ENCODE data around the gene KCNN3.

KCNN3 gene

DNA sequence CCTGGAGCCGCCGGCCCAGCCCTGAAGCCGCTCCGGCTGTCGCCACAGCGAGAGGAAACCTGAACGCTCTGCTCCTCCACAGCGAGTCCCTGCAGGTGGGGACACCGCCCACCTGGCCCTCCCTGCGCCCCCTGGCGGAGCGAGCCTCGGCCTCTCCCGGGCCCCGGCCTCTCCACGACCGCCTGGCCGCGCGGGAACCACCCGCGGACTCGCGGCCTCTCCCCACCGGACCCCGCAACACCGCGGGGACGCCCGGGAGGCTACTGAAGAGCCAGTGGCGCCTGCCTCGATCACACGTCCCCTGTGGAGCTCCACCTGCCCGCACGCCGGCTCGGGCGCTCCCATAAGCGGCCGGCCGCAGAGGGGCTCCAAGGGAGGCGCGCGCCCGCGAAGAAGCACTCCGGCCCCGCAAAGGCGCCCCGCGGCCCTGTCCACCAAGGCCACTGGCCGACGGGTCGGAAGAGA lies 109.6 kb downstream of the KCNN3 start:
- H3K4me3 ChIP-seq (replicated peaks in 1 of 2; ENCODE audit: low read depth in 2 of 2, low read length in 2 of 2), result no peak overlapping the region
- DNase-seq (ENCODE audit: low read depth in 2 of 2), result no peak
- TF ChIP-seq, protein P1, sequence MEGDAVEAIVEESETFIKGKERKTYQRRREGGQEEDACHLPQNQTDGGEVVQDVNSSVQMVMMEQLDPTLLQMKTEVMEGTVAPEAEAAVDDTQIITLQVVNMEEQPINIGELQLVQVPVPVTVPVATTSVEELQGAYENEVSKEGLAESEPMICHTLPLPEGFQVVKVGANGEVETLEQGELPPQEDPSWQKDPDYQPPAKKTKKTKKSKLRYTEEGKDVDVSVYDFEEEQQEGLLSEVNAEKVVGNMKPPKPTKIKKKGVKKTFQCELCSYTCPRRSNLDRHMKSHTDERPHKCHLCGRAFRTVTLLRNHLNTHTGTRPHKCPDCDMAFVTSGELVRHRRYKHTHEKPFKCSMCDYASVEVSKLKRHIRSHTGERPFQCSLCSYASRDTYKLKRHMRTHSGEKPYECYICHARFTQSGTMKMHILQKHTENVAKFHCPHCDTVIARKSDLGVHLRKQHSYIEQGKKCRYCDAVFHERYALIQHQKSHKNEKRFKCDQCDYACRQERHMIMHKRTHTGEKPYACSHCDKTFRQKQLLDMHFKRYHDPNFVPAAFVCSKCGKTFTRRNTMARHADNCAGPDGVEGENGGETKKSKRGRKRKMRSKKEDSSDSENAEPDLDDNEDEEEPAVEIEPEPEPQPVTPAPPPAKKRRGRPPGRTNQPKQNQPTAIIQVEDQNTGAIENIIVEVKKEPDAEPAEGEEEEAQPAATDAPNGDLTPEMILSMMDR (IDR thresholded peaks at IDR 0.05; ENCODE audit: low read depth, low read length), result peak; percentile 47

DNA sequence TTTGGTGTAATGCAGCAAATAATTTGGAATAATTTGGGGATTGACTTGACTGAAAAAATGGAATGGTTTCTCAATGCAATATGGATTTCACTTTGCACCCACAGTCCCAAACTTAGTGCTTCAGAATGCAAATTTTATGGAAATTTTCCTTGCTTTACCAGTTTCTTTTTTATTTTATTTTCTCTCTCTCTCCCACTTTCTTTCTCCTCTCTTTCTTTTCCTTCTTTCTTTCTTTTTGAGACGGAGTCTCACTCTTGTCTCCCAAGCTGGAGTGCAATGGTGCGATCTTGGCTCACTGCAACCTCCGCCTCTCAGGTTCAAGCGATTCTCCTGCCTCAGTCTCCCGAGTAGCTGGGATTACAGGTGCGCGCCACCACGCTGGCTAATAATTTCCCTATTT lies 110.3 kb downstream of the KCNN3 start:
- DNase-seq (ENCODE audit: low read depth in 2 of 2), result no peak
- TF ChIP-seq, protein P1 (IDR thresholded peaks at IDR 0.05; ENCODE audit: low read depth, low read length), result no peak
- no peak overlapping the region for H3K4me3 ChIP-seq (replicated peaks in 1 of 2; ENCODE audit: low read depth in 2 of 2, low read length in 2 of 2)

DNA sequence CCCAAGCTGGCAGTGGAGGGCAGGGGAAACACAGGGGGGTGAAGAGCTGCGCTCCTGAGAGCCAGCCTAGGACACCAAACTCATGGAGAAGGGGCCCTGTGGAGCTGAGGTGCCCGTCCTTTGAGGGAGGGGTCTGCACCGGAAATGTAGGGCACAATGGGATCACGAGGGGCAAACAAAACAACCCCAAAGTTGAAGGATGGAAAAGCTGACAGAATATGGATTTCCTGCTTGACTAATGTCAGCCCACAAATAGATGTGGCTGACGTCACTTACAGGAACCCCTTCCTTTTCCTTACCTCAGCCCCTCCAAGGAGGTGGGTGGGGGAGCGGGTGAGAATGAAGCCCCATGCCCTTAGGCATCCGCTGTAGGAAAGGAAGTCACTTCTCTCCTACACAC lies 110.9 kb downstream of the KCNN3 start:
- DNase-seq (ENCODE audit: low read depth in 2 of 2), result no peak
- no peak overlapping the region for H3K4me3 ChIP-seq (replicated peaks in 1 of 2; ENCODE audit: low read depth in 2 of 2, low read length in 2 of 2)
- TF ChIP-seq, protein P1 (IDR thresholded peaks at IDR 0.05; ENCODE audit: low read depth, low read length), result no peak

DNA sequence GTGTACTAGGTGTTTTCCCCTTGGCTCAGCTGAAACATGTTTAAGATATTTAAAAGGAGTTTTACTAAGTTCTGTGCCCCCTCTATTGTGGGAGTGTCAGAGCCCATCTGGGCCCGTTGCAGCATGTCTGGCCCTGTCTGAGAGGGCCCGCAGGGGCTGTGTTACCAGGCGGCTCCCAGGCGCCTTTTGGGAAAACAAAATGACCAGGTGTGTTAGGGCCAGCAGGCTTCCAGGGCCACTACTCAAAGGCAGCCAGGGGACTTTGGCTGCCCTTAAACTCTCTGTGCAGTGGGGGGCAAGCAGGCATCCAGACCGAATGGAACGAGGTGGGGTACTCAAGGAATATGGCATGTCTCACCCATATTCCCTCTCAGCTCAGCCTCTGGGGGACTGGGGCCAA lies 111.7 kb downstream of the KCNN3 start:
- DNase-seq (ENCODE audit: low read depth in 2 of 2), result no peak
- no peak overlapping the region for H3K4me3 ChIP-seq (replicated peaks in 1 of 2; ENCODE audit: low read depth in 2 of 2, low read length in 2 of 2)
- TF ChIP-seq, protein P1 (IDR thresholded peaks at IDR 0.05; ENCODE audit: low read depth, low read length), result no peak

DNA sequence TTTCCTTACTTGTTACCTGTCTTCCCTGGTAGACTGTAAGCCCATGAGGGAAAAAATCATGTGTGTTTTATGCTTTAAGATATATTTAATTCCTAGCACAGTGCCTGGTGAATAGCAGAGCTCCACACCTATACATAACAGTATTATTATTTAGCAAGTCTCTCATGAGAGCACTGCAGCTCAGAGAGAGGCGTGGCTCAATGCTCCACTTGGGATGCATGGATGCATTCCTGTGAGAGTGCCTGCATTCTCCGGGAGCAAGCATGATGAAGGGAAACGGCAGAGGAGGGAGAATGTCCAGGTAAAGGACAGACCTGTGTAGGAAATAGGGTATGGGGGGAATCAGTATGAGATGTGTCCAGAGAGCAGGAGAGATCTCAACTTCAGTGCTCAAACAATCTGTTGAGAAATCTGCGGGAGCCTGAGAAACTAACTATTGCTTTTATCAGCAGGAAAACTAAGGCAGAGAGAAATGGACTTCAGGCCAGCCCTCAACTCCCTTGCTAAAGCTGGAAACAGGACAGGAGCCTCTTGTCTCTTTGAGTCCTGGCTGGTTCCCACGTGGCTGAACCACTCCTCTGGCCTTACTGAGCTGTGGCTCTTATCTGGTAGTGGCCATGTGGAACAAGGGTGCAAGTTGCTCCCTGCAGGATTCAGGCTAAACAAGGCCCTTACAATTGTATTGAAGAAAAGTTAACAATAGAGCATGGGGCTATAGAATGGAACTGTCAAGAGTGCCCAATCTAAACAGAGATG lies 113.1 kb downstream of the KCNN3 start:
- TF ChIP-seq, protein P1 (IDR thresholded peaks at IDR 0.05; ENCODE audit: low read depth, low read length), result no peak
- DNase-seq (ENCODE audit: low read depth in 2 of 2), result no peak
- H3K4me3 ChIP-seq (replicated peaks in 1 of 2; ENCODE audit: low read depth in 2 of 2, low read length in 2 of 2), result no peak overlapping the region

DNA sequence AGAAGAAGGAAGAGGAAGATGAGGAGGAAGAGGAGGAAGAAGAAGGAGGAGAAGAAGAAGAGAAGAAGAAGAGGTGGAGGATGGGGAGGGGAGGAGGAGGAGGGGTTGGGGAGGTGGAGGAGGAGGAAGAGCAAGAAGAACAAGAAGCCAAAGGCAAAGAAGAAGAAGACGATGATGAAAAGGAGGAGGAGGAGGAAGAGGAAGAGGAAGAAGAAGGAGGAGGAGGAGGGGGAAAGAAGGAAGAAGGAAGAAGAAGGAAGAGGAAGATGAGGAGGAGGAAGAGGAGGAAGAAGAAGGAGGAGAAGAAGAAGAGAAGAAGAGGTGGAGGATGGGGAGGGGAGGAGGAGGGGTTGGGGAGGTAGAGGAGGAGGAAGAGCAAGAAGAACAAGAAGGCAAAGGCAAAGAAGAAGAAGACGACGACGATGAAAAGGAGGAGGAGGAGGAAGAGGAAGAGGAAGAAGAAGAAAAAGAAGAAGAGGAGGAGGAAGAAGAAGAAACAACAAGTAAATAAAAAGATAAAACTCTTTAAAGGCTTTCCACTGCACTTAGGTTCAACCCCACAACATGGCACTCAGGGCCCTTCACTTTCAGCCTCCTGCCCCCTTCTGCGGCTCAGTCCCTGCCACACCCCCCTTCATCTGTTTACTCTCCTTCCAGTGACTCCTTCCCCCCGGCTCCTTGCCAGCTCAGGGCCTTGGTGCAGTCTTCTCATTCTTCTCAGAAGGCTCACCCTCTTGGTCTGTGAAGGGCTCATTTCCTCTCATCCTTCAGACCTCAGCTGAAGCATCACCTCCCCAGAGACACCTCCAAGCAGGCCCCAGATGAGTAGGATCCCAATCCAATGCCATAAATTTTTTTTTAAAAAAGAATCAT lies 114.0 kb downstream of the KCNN3 start:
- no peak overlapping the region for H3K4me3 ChIP-seq (replicated peaks in 1 of 2; ENCODE audit: low read depth in 2 of 2, low read length in 2 of 2)
- TF ChIP-seq, protein P1 (IDR thresholded peaks at IDR 0.05; ENCODE audit: low read depth, low read length), result no peak
- DNase-seq (ENCODE audit: low read depth in 2 of 2), result peak in 1 of 2 donors; percentile 84
